D721Med (cell line): ENCODE results near the gene KRTAP3-2.
A peak's percentile ranks its signal among the peaks of the same experiment; 100 is the strongest.

Source experiments
- DNase-seq: peaks from one replicate; pipeline ENCODE4 v3.0.0; 2011; ENCODE audit warnings: low spot score; ENCODE audit not compliant: insufficient read length
- FAIRE-seq: peaks from 2 replicates; lab custom pipeline; 2011; peaks lifted over from hg19 to GRCh38; lab: Jason Lieb, UNC
- TF ChIP-seq, protein P1 (sequence below): IDR thresholded peaks from 2 replicates; pipeline ENCODE4 v1.5.1; 2012; ENCODE audit warnings: mild to moderate bottlenecking, control low read depth; ENCODE audit not compliant: insufficient read depth; ENCODE audit errors: missing control alignments

Gene KRTAP3-2

DNA sequence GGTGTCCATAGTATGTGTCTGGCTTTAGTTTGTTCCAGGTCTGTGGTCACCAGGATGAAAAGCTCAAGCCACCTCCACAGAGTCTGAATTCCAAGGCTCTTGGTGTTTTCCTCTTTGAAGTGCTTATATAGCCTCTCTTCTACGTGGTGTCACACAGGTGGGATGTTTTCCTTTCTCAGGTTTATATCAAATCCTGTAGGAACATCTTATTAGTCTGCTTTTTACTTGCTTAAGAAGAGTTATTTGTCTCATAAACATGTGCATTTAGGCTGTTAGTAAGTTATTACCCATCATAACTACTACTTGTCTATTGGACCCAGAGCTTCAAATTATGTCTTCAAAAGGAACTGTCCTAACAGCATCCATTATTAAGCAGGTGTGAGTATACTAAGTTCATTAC is 32.9 kb downstream of the KRTAP3-2 start, which contains the start of gene KRT39:
TSS of gene KRT39 (minus strand) at position 101 of the 400 bp plus-strand sequence. CDS start at position 9, 92 bp downstream.
- FAIRE-seq (no peak), DNase-seq (no peak)
- TF ChIP-seq, protein P1, sequence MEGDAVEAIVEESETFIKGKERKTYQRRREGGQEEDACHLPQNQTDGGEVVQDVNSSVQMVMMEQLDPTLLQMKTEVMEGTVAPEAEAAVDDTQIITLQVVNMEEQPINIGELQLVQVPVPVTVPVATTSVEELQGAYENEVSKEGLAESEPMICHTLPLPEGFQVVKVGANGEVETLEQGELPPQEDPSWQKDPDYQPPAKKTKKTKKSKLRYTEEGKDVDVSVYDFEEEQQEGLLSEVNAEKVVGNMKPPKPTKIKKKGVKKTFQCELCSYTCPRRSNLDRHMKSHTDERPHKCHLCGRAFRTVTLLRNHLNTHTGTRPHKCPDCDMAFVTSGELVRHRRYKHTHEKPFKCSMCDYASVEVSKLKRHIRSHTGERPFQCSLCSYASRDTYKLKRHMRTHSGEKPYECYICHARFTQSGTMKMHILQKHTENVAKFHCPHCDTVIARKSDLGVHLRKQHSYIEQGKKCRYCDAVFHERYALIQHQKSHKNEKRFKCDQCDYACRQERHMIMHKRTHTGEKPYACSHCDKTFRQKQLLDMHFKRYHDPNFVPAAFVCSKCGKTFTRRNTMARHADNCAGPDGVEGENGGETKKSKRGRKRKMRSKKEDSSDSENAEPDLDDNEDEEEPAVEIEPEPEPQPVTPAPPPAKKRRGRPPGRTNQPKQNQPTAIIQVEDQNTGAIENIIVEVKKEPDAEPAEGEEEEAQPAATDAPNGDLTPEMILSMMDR, result no peak

DNA sequence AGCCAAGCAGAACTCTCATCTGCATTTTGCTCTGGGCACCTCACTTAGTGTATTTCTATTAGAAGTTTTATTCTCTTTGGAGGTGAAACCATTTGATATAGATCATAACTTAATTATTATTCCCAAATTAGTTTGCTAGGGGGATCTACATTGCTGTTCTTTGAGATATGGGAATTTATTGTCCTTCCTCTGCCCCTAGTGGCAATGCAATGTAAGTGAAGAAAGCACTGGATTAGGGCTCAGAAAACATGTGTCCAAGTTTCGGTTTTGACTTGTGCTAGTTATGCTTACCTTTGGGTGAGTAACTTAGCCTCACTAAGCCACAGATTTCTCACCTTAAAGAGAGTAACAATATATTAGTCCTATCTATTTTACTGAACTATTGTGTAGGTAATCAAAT is 35.9 kb downstream of the KRTAP3-2 start:
- DNase-seq (no peak), FAIRE-seq (no peak)
- TF ChIP-seq, protein P1, result peak; percentile 70

DNA sequence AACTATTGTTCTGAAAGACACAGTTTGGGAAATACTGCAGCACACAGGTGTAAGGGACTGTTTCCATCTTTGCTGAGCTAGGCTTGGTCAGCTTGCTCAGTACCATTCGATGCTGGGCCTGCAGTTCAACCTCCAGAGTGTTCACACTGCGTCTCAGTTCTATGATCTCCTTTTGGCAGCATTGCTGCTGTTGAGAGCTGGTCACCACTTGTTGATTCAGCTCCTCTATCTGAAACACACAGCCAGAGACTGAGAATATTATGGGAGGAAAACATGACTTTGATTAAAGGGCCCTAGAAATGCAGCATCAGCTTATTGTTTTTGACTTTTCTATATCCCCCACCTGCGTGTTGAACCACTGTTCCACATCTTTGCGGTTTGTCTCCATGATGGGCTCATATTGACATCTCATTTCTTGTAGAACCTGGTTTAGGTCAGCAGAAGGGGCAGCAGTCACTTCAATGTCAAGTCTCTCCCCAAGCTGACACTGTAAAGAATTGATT is 37.6 kb downstream of the KRTAP3-2 start:
- DNase-seq (no peak), FAIRE-seq (no peak)
- TF ChIP-seq, protein P1, result no peak

DNA sequence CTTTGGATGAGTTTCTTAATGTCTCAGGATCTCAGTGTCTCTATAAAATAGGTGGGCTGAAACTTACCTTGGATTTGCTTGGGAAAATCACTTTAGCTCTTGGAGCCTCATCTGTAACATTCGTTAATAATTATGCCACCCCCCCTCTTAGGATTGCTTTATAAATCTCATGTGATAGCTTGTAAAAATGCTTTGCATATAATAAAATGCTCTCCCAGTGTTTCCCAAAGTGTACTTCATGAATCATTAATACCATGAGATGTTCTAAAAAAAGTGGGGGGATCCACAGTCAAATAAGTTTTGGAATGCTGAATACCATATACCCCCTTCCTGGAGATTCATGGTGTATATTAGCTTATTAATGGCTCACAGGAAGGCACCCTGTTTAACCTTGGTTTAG is 38.1 kb downstream of the KRTAP3-2 start:
- FAIRE-seq (no peak), DNase-seq (no peak)
- TF ChIP-seq, protein P1, result no peak

DNA sequence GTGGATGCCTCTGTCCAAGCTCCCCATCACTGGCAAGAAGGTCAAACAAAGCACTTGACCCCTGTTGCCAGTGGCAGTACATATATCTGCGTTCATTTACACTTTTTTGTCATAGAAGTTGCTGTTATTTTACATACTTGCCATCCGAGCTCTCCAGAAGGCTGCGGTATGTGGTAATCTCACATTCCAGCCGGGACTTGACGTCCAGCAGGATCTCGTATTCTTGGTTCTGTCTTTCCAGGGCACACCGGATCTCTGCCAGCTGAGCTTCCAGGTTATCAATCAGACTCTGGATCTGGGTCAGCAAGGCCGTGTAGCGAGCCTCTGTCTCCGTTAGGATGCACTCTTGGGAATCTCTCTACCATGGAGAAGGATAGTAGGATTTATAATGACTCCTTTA is 39.6 kb downstream of the KRTAP3-2 start:
- TF ChIP-seq, protein P1, result no peak
- DNase-seq, result no peak
- FAIRE-seq, result no peak

DNA sequence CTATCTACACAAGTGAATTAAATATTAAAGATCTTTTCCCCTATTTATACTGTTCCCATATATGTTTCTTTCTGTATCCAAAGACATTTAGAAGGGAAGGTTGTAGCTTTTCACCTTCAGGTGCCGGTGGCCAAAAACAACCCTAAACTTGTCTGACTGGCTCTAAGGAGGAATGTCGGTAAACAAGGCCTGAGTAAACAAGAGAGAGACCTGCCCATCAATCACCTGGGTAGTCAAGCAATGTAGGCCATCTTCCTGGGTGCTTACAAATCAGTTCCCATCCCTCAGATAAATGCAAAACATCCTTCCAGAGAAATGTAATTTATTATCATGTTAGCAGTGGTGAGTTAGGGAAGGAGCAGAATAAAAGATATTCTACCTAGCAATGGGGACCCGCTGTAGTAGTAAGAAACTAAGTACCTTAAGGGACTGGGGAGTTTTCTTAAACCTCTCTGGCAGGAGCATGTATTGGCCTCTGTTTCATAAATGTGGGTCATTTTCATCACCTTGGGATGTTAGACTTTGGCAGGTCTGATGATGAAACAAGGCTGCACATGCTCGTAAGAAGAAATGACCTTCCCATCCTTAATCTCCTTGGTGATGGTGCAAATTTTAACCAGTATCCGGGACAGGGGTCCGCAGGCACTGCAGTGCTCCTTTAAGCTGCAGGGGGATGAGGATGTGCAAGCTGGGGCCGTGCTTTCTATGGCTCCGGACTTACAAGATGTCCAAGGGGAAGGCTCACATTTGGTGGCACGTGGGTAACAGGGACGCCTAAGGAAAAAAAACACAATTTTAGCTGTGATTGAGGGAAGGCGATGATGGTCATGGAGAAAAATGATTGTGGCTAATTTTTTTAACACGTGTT is 41.4 kb downstream of the KRTAP3-2 start:
- DNase-seq (no peak), FAIRE-seq (no peak)
- TF ChIP-seq, protein P1, result no peak
